Measurements from ENCODE around the gene USF3. TPM values are rescaled to one million over a fixed set of nuclear protein-coding genes. Genes with fewer than 3 reads are reported as not detected.

Gene USF3
- total RNA-seq, 1 experiment from 2014 or later: 13.5 TPM

- no peak for DNase-seq (ENCODE audit: low read depth, low spot score)
- no peak for TF ChIP-seq EGR1 (IDR thresholded peaks at IDR 0.05; ENCODE audit: low read depth)
- no peak for TF ChIP-seq ATF3 (IDR thresholded peaks at IDR 0.05)
- no peak for TF ChIP-seq EZH2phosphoT487 (IDR thresholded peaks at IDR 0.05; ENCODE audit: borderline replicate concordance)
- TF ChIP-seq SP1 (IDR thresholded peaks at IDR 0.05; ENCODE audit: low read depth): no peak
- no peak for TF ChIP-seq ZNF274 (IDR thresholded peaks at IDR 0.05; ENCODE audit: low read depth, low read length)
- TF ChIP-seq FOSL1 (IDR thresholded peaks at IDR 0.05; ENCODE audit: low read depth): no peak
- TF ChIP-seq REST (IDR thresholded peaks at IDR 0.05; ENCODE audit: low read depth): no peak
- TF ChIP-seq CBX3 (IDR thresholded peaks at IDR 0.05; ENCODE audit: low read depth): no peak
- no peak for TF ChIP-seq CEBPB (IDR thresholded peaks at IDR 0.05; ENCODE audit: low read depth)
- TF ChIP-seq MAX (IDR thresholded peaks at IDR 0.05): no peak
- TF ChIP-seq EZH2 (IDR thresholded peaks at IDR 0.05): no peak
- no peak for TF ChIP-seq POLR2AphosphoS5 (IDR thresholded peaks at IDR 0.05; ENCODE audit: low read depth, low read length)
- no peak for TF ChIP-seq SIN3A (IDR thresholded peaks at IDR 0.05; ENCODE audit: low read depth)
- TF ChIP-seq, protein P1, sequence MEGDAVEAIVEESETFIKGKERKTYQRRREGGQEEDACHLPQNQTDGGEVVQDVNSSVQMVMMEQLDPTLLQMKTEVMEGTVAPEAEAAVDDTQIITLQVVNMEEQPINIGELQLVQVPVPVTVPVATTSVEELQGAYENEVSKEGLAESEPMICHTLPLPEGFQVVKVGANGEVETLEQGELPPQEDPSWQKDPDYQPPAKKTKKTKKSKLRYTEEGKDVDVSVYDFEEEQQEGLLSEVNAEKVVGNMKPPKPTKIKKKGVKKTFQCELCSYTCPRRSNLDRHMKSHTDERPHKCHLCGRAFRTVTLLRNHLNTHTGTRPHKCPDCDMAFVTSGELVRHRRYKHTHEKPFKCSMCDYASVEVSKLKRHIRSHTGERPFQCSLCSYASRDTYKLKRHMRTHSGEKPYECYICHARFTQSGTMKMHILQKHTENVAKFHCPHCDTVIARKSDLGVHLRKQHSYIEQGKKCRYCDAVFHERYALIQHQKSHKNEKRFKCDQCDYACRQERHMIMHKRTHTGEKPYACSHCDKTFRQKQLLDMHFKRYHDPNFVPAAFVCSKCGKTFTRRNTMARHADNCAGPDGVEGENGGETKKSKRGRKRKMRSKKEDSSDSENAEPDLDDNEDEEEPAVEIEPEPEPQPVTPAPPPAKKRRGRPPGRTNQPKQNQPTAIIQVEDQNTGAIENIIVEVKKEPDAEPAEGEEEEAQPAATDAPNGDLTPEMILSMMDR (IDR thresholded peaks at IDR 0.05 in 2 of 3, conservative IDR thresholded peaks at IDR 0.05 in 1 of 3; ENCODE audit: borderline replicate concordance in 1 of 3, insufficient read depth in 1 of 3, low read depth in 2 of 3, low read length in 2 of 3): no peak
- no peak for TF ChIP-seq ZFX (IDR thresholded peaks at IDR 0.05)
- TF ChIP-seq POLR2A (IDR thresholded peaks at IDR 0.05; ENCODE audit: borderline replicate concordance, extremely low read depth, insufficient read depth, insufficient read length): no peak
- no peak for TF ChIP-seq RAD21 (IDR thresholded peaks at IDR 0.05; ENCODE audit: low read depth)
- Histone ChIP-seq H3K4me3 (replicated peaks in 1 of 2; ENCODE audit: low read depth in 1 of 2, low read length in 2 of 2) (no peak overlapping the region), H2AFZ (ENCODE audit: low read depth, low read length, poor library complexity, severe bottlenecking) (no peak overlapping the region), H3K9me3 (ENCODE audit: control insufficient read depth in 1 of 2, insufficient read depth in 1 of 2, low read depth in 1 of 2, low read length in 2 of 2) (no peaks in the 10 kb centered on the region), H3K79me2 (ENCODE audit: insufficient read depth, low read length) (no peaks in the 10 kb centered on the region), H3K9ac (ENCODE audit: low read length) (no peak overlapping the region), H3K4me2 (ENCODE audit: low read length) (no peak overlapping the region), H3K4me1 (ENCODE audit: control insufficient read depth in 1 of 2, insufficient read depth in 2 of 2, low read length in 2 of 2) (no peaks in the 10 kb centered on the region), H3K36me3 (ENCODE audit: control insufficient read depth in 1 of 2, insufficient read depth in 2 of 2, low read length in 2 of 2) (no peaks in the 10 kb centered on the region), H3K27ac (ENCODE audit: low read depth, low read length) (no peak overlapping the region), H3K27me3 (ENCODE audit: insufficient read depth, low read length) (no peaks in the 10 kb centered on the region), H3K9me2 (ENCODE audit: insufficient read depth) (no peaks in the 10 kb centered on the region), H4K20me1 (ENCODE audit: insufficient read depth) (no peaks in the 10 kb centered on the region)
- BruUV-seq (replicated peaks): no TSS peak
- no peak for ATAC-seq
- POLR2A ChIA-PET: no interaction called here
- intact Hi-C loops (cut with micrococcal nuclease): no loop called here
- RAD21 ChIA-PET (ENCODE audit: low non-redundant PET in 1 of 2, low total read pairs in 2 of 2, uncharacterized antibody in 2 of 2, unreplicated experiment in 2 of 2): no interaction called here
- CTCF ChIA-PET: no interaction called here
These were observed 17.7 kb downstream of the USF3 start for GRCh38 chr3:113678773-113679172.
